GM21576 (cell line): ENCODE results near the gene SRD5A1.

ENCODE experiments used
- ATAC-seq: cut with Tn5 transposase; IDR thresholded peaks from one replicate; pipeline ENCODE4 v1.9.1; 2021; ENCODE audit warnings: mild to moderate bottlenecking, moderate library complexity; ENCODE audit not compliant: unreplicated experiment

SRD5A1 gene

DNA sequence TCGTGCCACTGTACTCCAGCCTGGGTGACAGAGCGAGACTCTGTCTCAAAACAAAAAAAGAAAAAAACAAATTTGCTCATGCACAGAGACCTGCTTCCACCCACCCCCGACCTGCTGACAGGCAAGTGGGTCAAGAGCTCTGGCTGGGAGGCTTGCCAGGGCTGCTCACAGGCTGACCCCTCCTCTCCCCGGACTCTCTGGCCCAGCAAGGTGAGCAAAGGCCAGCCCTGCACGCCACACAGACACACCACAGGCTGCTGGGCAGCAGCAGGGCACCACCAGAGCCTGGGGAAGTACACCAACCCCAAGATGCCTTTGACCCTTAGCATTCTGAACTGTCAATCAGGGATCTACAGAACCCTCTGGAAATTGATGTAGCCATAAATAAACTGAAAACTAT lies 29.6 kb upstream of the SRD5A1 start:
- ATAC-seq, result no peak

GRCh38 chr5:6604341-6604740 lies 28.9 kb upstream of the SRD5A1 start:
- ATAC-seq, result no peak

GRCh38 chr5:6604946-6605345 lies 28.3 kb upstream of the SRD5A1 start:
- ATAC-seq, result no peak

DNA sequence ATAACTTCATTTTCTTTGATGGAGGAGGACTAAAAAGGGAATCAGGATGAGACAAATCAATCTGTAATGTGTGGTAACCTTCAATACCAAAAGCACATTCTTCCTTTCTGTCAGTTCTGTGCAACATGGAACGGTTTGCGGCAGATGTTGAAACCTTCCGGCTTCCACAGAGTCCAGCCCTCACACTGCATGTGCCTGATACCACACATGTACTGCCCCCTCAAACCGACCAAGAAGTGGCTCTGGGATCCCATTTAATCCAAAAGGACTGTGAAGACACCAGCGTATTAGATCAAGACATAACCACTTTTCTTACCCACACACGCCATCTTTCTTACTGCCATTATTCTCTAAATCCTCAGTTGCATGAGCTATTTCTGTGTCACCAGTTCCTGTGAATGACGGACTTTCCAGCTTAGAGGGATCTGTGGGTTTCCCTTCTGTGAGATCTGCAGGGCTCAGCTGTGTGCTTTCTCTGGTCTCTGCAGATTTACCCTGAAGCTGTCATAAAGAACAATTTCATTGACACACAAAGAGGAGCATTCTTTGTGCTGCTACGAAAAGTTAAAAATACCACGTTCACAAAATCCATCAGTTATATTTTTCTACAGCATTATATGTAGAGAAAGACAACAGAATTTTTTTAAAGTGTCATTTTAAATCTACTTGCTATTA lies 26.2 kb upstream of the SRD5A1 start:
- no peak for ATAC-seq

DNA sequence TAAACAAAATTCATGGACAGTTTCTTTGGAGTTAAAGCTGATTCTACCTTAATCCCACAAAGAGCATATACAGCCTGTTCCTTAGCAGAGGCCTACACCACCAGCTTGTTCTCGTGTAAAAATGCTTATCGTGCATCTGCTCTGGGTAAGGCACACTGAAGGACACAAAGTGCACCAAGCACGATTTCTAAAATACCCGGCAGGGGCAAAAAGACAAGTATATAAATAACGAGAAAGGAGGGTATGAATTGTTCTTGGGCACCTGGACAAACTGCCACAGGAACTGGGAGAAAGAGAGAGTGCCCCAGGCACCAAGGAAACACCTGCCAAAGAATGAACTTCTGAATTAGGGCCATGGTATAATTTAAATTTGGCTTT lies 25.7 kb upstream of the SRD5A1 start:
- no peak for ATAC-seq

GRCh38 chr5:6608016-6608415 lies 25.2 kb upstream of the SRD5A1 start:
- no peak for ATAC-seq

GRCh38 chr5:6611334-6612256 lies 21.6 kb upstream of the SRD5A1 start:
- ATAC-seq, result no peak

DNA sequence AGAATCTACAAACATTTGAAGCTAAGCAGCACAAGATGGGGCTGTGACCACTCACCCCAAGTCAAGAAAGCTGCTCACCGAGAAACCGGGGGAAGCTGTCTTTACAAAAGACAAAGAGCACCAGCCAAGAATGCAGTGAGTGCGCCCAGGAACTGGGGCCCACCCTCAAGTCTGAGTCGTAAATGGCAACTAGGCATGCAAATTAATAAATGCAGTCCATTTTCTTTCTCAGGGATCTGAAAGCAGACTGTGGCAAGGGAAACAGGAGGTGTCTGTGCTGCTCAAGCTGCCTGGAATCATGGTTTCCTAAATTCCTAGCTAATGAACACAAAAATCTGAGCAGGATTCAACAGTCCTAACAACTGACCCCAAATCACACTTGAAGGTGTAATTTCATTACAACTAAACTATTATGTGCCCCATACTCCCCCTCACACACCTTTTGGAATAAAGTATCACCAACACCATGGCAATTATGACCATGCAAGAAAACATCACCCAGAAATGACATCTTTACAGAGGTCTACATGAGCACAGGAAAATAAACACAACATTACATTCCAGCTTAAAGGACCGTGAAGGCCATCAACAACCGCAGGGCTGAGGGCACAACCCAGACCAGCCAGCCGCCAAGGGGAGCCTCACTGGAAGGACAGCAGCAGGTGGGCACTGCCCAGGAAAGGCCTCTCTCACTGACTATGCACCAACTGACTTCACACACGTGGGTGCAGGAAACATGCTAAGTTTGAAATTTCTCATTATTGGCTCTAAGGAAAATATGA lies 18.0 kb upstream of the SRD5A1 start:
- no peak for ATAC-seq

DNA sequence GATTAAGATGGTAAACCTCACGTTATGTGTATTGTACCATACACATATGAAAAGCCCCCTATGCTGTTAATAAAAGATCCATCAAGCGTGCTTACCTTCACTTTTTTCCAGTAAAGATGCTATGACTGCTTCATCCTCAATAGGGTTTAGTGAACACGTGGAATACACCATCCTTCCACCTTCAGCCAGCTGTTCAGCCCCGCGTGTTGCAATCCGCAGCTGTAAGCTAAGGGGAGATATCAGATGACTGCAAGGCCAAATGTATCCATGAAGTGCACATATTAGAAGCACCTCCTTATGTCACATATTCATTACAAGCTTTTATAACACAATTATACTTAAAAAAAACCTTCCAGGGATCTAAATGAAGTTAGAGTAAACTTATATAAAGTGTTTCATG lies 16.6 kb upstream of the SRD5A1 start:
- ATAC-seq, result no peak

- no peak for ATAC-seq
Measured at GRCh38 chr5:6623228-6623627, 10.0 kb upstream of the SRD5A1 start.

DNA sequence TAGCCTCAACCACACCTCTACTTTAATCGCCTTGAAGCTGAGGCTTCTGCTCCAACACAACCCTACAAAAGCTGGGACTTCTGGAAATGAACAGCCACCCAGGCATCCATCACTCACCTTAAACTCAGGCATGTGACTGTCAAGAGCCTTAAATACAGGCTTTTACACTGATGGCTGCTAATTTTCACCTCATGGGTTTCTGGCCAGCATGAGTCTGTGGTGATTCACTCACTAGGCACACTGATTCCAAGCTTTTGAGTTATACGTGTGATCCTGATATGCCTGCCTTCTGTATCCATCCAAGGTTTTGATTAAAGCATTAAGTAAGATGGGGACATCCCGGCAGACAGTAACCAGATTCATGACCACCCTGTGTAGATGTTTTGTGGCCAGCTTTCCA lies 9.3 kb upstream of the SRD5A1 start:
- ATAC-seq, result no peak

DNA sequence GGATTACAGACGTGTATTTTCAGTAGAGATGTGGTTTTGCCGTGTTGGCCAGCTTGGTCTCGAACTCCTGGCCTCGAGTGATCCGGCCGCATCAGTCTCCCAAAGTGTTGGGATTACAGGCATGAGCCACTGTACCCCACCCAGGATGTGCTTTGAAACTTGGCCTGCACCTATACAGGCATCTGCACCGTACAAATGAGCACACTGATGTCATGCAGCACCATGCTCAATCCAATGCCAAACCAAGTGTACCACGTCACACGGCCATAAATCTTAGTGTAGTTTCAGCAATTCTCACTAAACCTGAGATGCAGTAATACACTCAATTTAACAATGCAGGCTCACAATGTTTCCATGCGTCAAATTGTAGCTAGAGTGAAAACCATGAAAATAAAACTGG lies 6.7 kb upstream of the SRD5A1 start:
- ATAC-seq, result no peak

DNA sequence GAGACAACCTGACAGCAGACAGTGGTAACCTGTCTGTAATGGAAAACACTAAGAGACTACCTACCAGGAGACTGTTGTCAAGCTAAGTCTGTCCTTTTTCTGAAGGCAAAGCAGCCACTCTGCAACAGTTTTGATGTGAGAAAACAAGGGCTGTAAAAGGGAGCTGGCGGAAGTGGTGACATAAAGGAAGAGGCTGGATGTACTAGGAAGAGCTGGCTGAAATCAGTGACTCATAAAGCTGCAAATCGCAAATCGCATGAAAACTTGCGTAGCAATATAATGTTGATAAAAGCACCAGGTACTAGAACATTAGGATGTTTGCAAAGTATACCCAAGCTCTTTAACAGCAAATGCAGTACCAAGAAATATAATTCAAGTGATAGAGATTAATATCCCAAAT lies 1.8 kb upstream of the SRD5A1 start:
- ATAC-seq, result no peak

DNA sequence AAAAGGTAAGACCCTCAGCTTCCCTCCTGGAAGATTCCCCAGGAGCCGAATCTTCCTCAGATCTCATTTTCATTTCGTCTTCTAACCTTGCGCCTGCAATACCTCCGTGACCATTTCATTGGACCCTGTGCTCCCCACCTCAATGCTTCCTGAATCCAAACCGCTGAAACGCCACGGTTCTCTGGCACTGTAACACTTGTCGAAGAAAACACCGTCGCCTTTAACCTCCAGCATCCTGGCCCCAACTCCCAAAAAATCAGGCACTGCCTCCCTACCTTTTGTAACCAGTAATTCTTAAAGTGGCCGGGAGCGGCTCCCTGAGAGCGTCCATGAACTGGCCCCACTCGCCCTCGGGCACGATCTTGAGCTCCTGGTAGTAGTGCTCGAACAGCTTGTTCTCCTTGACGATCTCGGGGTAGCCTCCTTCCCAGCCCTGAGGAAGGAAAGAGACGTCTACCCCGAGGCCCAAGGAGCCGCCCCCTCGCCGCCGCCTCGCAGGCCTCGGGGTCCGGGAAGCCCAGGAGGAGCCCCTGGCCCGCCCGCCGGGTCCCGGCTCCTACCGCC lies 834 bp upstream of the SRD5A1 start:
- peak; percentile 11 for ATAC-seq

GRCh38 chr5:6633469-6634245 lies 417 bp downstream of the SRD5A1 start:
- peak; percentile 45 for ATAC-seq

DNA sequence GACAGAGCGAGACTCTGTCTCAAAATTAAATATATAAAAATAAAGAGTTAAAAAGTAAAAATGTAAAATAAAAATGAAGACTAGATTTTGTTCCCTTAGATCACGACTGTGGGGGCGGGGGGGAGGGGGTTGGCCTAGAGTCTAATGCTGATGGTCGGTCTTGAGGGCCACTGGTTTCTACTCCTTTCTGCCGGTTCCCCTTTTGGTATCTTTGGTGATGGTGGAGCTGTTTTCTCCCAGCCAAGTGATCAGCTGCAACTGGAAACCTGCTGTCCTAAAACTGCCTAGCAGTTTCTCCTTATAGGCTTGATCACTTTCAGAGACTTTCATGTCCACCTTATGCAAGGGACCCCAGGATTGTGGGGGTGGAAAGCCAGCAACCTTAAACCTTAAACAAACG lies 1.1 kb downstream of the SRD5A1 start:
- ATAC-seq, result no peak

DNA sequence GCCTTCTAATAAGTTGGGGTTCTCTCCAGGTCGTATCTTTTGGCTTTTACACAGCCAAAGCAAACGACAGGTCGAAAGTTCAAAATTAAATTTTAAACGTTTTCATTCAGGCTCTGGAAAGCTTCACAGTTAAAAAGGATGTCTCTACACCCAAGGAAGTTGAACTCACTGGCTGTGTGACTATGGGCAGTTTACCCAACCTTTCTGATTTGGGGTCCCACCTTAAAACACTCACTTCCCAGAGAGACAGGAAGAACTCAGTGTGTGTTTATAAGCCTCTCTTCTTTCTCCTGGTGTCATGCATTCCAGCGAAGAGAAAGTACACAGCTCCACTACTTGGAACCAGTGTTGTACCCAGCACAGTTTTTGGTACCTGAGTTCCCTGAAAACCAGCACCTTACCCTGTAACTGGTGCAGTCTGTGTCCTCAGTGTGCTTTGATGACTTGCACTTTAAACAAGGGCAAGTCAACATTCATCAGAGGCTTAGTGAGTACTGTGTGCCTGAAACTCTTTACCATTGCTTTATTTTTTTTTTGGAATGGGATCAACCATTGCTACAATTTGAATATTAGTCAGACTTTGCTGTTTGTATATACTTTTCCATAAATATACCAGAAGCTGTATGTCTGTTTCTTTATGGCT lies 1.7 kb downstream of the SRD5A1 start:
- no peak for ATAC-seq

DNA sequence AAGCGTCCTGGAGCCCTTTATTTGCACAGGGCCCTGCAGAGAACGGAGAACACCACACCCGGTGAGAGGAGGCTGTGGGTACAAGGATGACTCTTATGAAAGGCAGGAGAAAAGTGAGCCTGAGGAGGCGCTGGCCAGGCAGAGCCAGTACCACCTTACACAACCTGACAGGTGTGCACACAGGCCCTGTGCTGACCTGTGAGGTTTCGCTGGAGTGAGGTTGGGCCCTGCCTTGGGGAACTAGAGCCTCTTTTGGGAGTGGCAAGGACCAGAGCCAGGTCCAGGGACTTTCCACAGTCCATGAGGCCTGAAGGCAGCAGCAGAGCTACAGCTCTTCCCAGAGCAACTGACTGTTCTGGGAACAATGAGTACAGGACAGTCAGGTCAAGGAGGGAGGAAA lies 3.1 kb downstream of the SRD5A1 start:
- ATAC-seq, result no peak

GRCh38 chr5:6637022-6637421 lies 3.8 kb downstream of the SRD5A1 start:
- no peak for ATAC-seq

DNA sequence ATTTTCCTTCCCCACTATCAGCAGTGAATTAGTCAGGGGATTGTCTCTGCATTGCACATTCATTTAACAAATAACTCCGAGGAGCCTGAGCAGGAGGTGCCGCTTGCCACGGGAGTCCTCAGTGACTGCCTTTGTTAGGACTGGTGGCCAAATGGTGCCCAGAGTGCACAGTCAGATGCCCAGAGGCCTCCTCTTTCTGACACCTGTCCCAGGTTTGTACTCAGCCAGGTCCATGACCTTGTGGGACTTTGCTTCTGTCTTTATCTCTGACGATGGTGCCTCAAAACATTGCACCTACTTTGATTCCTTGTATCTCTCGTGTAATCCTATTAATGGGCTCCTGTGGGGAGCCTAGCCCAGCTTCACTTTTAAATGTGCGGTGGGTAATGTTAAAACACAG lies 4.3 kb downstream of the SRD5A1 start:
- no peak for ATAC-seq
